Activated CD4-positive, alpha-beta T cell treated with anti-CD3 and anti-CD28 coated beads for 1 hour (primary cell): ENCODE data around the gene PAX5.

Experiments
- DNase-seq: peaks from one replicate; pipeline ENCODE4 v3.0.0-alpha.2; 2020

PAX5 gene

GRCh38 chr9:36794461-36794860, 239.6 kb downstream of the PAX5 start:
- DNase-seq, result no peak

GRCh38 chr9:36793277-36793676, 240.8 kb downstream of the PAX5 start:
- DNase-seq, result no peak

- DNase-seq, result no peak
These were observed 242.7 kb downstream of the PAX5 start for GRCh38 chr9:36791222-36791950.

- DNase-seq, result no peak
These were observed 244.2 kb downstream of the PAX5 start for GRCh38 chr9:36789886-36790285.

GRCh38 chr9:36788534-36788933, 245.5 kb downstream of the PAX5 start:
- no peak for DNase-seq

- DNase-seq, result no peak
These were observed 246.4 kb downstream of the PAX5 start for GRCh38 chr9:36787709-36788108.
